H1 (cell line): ENCODE measurements around the gene NNMT.

Source experiments
- CHD2 ChIP-seq: IDR thresholded peaks from 2 replicates; pipeline ENCODE4 v1.6.1; 2012; ENCODE audit warnings: low read length, improper control_type of control experiment
- CTCF ChIP-seq, 3 experiments: IDR thresholded peaks; 1 replicate in 2 of 3; 2 replicates in 1 of 3; pipeline versions ENCODE4 v1.5.1 to v1.6.1; 2011; ENCODE audit warnings: low read length in 3 of 3, mild to moderate bottlenecking in 3 of 3, inconsistent platforms in 2 of 3, low read depth in 1 of 3, moderate library complexity in 1 of 3; ENCODE audit not compliant: insufficient read depth in 1 of 3; ENCODE audit errors: control extremely low read depth in 1 of 3
- JUND ChIP-seq: IDR thresholded peaks from 2 replicates; pipeline ENCODE4 v1.6.1; 2011; ENCODE audit warnings: mild to moderate bottlenecking, improper control_type of control experiment, low read length
- MAX ChIP-seq: IDR thresholded peaks from 2 replicates; pipeline ENCODE4 v1.6.1; 2012; ENCODE audit warnings: inconsistent platforms
- POLR2A ChIP-seq, 2 experiments: IDR thresholded peaks; 1 replicate in 1 of 2; 2 replicates in 1 of 2; pipeline ENCODE4 v1.6.1; 2011; ENCODE audit warnings: low read depth in 2 of 2, low read length in 2 of 2, mild to moderate bottlenecking in 2 of 2; ENCODE audit errors: control extremely low read depth in 1 of 2
- SIRT6 ChIP-seq: IDR thresholded peaks from one replicate; pipeline ENCODE4 v1.7.1; 2012; ENCODE audit warnings: low read length, inconsistent platforms
- TAF1 ChIP-seq: IDR thresholded peaks from 2 replicates; pipeline ENCODE4 v1.6.1; 2011; ENCODE audit warnings: mild to moderate bottlenecking, low read depth, low read length

- TF ChIP-seq CTCF (IDR thresholded peaks at IDR 0.05; ENCODE audit: control extremely low read depth in 1 of 3, insufficient read depth in 1 of 3, low read depth in 1 of 3, low read length in 3 of 3) (no peak), JUND (no peak), CHD2 (no peak), MAX (no peak), POLR2A (IDR thresholded peaks at IDR 0.05; ENCODE audit: control extremely low read depth in 1 of 2, low read depth in 2 of 2, low read length in 2 of 2) (no peak), TAF1 (no peak), SIRT6 (no peak)
These were observed 19.7 kb downstream of the NNMT start for GRCh38 chr11:114315749-114316368.
